BE2C (cell line): ENCODE data around the gene WBP1.
"Not testable (repeated sequence)": the region's sequence is repeated elsewhere in the genome, so short reads cannot be mapped to it uniquely, and the experiment has no call there.

Experiments used
- DNase-seq: peaks from one replicate; pipeline ENCODE4 v3.0.0-alpha.2; 2020
- H3K27me3 ChIP-seq: fragments of 250-450 bp; sonication (Bioruptor Pico); 2 replicates; pipeline ENCODE4 v1.5.1; 2020; ENCODE audit warnings: mild to moderate bottlenecking
- H3K36me3 ChIP-seq: fragments of 250-450 bp; sonication (Bioruptor Pico); 2 replicates; pipeline ENCODE4 v1.5.1; 2020; ENCODE audit warnings: mild to moderate bottlenecking
- H3K4me1 ChIP-seq: fragments of 250-450 bp; sonication (Bioruptor Pico); 2 replicates; pipeline ENCODE4 v1.5.1; 2020
- H3K4me3 ChIP-seq: 2 replicates; pipeline ENCODE4 v1.5.1; 2011; ENCODE audit warnings: low read depth, low read length
- H3K9me3 ChIP-seq: fragments of 250-450 bp; sonication (Bioruptor Pico); 2 replicates; pipeline ENCODE4 v1.5.1; 2020
- CTCF ChIP-seq: IDR thresholded peaks from 2 replicates; pipeline ENCODE4 v1.5.1; 2012; ENCODE audit warnings: mild to moderate bottlenecking, low read depth, low read length

WBP1 gene

GRCh38 chr2:74462786-74463105, 4.5 kb downstream of the WBP1 start:
- H3K4me3 ChIP-seq, result no peak overlapping the region
- TF ChIP-seq CTCF, result no peak
- H3K27me3 ChIP-seq, result no peaks in the 10 kb centered on the region
- DNase-seq, result no peak
- no peaks in the 10 kb centered on the region; the same call in 1 of the 2 replicates for H3K36me3 ChIP-seq
- no peaks in the 10 kb centered on the region for H3K9me3 ChIP-seq
- H3K4me1 ChIP-seq, result no peaks in the 10 kb centered on the region

GRCh38 chr2:74464406-74464805, 6.2 kb downstream of the WBP1 start:
- no peaks in the 10 kb centered on the region for H3K27me3 ChIP-seq
- no peak for DNase-seq
- no peaks in the 10 kb centered on the region for H3K9me3 ChIP-seq
- no peak for TF ChIP-seq CTCF
- H3K4me1 ChIP-seq, result no peaks in the 10 kb centered on the region
- H3K4me3 ChIP-seq, result peak overlapping the region; percentile 70
- H3K36me3 ChIP-seq, result no peaks in the 10 kb centered on the region; the same call in 1 of the 2 replicates

GRCh38 chr2:74470742-74471141, 12.5 kb downstream of the WBP1 start:
- H3K4me1 ChIP-seq, H3K27me3 ChIP-seq, H3K36me3 ChIP-seq, H3K9me3 ChIP-seq, DNase-seq, H3K4me3 ChIP-seq: not testable (repeated sequence)

- Histone ChIP-seq H3K36me3 (no peaks in the 10 kb centered on the region; the same call in 1 of the 2 replicates), H3K9me3 (no peaks in the 10 kb centered on the region), H3K4me3 (peak overlapping the region; percentile 79), H3K4me1 (no peaks in the 10 kb centered on the region), H3K27me3 (no peaks in the 10 kb centered on the region)
- TF ChIP-seq CTCF, result no peak
- no peak for DNase-seq
Observed at GRCh38 chr2:74471332-74472065, 13.3 kb downstream of the WBP1 start.

- TF ChIP-seq CTCF, result no peak
- Histone ChIP-seq H3K36me3 (no peaks in the 10 kb centered on the region; the same call in 1 of the 2 replicates), H3K27me3 (no peaks in the 10 kb centered on the region), H3K9me3 (no peaks in the 10 kb centered on the region), H3K4me1 (no peaks in the 10 kb centered on the region), H3K4me3 (peak within 1 kb of the TSS; percentile 79)
- DNase-seq, result peak; percentile 89
Observed at GRCh38 chr2:74472086-74472944, 14.1 kb downstream of the WBP1 start, which contains the start of gene MRPL53. Gene MRPL53, minus strand, starts transcription at chr2:74472680. Its CDS starts 20 bp downstream, at chr2:74472660.

- no peak for DNase-seq
- no peaks in the 10 kb centered on the region for H3K27me3 ChIP-seq
- H3K36me3 ChIP-seq, result no peaks in the 10 kb centered on the region; the same call in 1 of the 2 replicates
- no peaks in the 10 kb centered on the region for H3K9me3 ChIP-seq
- peak overlapping the region; percentile 79 for H3K4me3 ChIP-seq
- no peak for TF ChIP-seq CTCF
- H3K4me1 ChIP-seq, result no peaks in the 10 kb centered on the region
Observed at GRCh38 chr2:74472945-74473258, 14.7 kb downstream of the WBP1 start.
